HFFc6 (cell line): ENCODE results near the gene PRPS1L1. TPM values are rescaled to one million over a fixed set of nuclear protein-coding genes. Genes with fewer than 3 reads are reported as not detected.

Experiments
- DNase-seq: peaks from one replicate; pipeline ENCODE4 v3.0.0-alpha.2; 2018
- H3K27ac Mint-ChIP-seq: 2 replicates; pipeline ENCODE4 v1.8.0; 2020; ENCODE audit warnings: mild to moderate bottlenecking, mixed read lengths
- H3K27me3 Mint-ChIP-seq: 2 replicates; pipeline ENCODE4 v1.8.0; 2021; ENCODE audit warnings: mild to moderate bottlenecking, moderate library complexity, mixed read lengths; ENCODE audit not compliant: insufficient read depth
- H3K36me3 Mint-ChIP-seq: 2 replicates; pipeline ENCODE4 v1.8.0; 2021; ENCODE audit warnings: low read depth, mixed read lengths
- H3K4me1 Mint-ChIP-seq: 2 replicates; pipeline ENCODE4 v1.8.0; 2020; ENCODE audit warnings: low read depth, mixed read lengths
- H3K4me3 Mint-ChIP-seq: 2 replicates; pipeline ENCODE4 v1.8.0; 2020; ENCODE audit warnings: mild to moderate bottlenecking, moderate library complexity, mixed read lengths
- H3K9me3 Mint-ChIP-seq: 2 replicates; pipeline ENCODE4 v1.8.0; 2020; ENCODE audit warnings: mild to moderate bottlenecking, mixed read lengths
- CTCF ChIP-seq: fragments of 200-600 bp; sonication (generic); IDR thresholded peaks from 2 replicates; pipeline ENCODE4 v1.5.0; 2021; ENCODE audit warnings: antibody characterized with exemption, mild to moderate bottlenecking
- total RNA-seq, 6 experiments: library from RNA; stranded (reverse); fragmentation: NEBNext Ultra II Directional; extraction: Animal tissue kit (Norgen Biotek cat#: 25700); gene quantifications; 2 replicates in 1 of 6; 3 replicates in 5 of 6; pipeline ENCODE4 v1.2.3, GENCODE V29; 2021

PRPS1L1 gene
- total RNA-seq, 6 experiments from 2014 or later = not detected

- no peak for TF ChIP-seq CTCF
- H3K4me3 Mint-ChIP-seq = no peak overlapping the region
- H3K27ac Mint-ChIP-seq = no peak overlapping the region
- no peaks in the 10 kb centered on the region for H3K36me3 Mint-ChIP-seq
- no peaks in the 10 kb centered on the region; the same call in 1 of the 2 replicates for H3K4me1 Mint-ChIP-seq
- no peak for DNase-seq
- H3K27me3 Mint-ChIP-seq = peaks cover 3% of the 10 kb centered on the region
- peaks cover 7% of the 10 kb centered on the region; the same call in 1 of the 2 replicates for H3K9me3 Mint-ChIP-seq
Observed at GRCh38 chr7:17996040-17996439, 31.6 kb downstream of the PRPS1L1 start.

- Mint-ChIP-seq H3K27ac (no peak overlapping the region), H3K4me1 (peaks cover 7% of the 10 kb centered on the region), H3K9me3 (peaks cover 7% of the 10 kb centered on the region; the same call in 1 of the 2 replicates), H3K4me3 (no peak overlapping the region), H3K36me3 (no peaks in the 10 kb centered on the region), H3K27me3 (peaks cover 3% of the 10 kb centered on the region)
- no peak for DNase-seq
- TF ChIP-seq CTCF = no peak
Observed at GRCh38 chr7:17994079-17994850, 33.4 kb downstream of the PRPS1L1 start.

- Mint-ChIP-seq H3K36me3 (no peaks in the 10 kb centered on the region), H3K27ac (no peak overlapping the region), H3K27me3 (peaks cover 3% of the 10 kb centered on the region), H3K9me3 (no peaks in the 10 kb centered on the region), H3K4me3 (no peak overlapping the region), H3K4me1 (peaks cover 12% of the 10 kb centered on the region)
- DNase-seq = no peak
- peak; percentile 75 for TF ChIP-seq CTCF
Observed at GRCh38 chr7:17991866-17992648, 35.6 kb downstream of the PRPS1L1 start.

GRCh38 chr7:17990761-17991160 is 36.9 kb downstream of the PRPS1L1 start:
- H3K27me3 Mint-ChIP-seq = peaks cover 3% of the 10 kb centered on the region
- DNase-seq = no peak

GRCh38 chr7:17989546-17989945 is 38.1 kb downstream of the PRPS1L1 start:
- H3K9me3 Mint-ChIP-seq = no peaks in the 10 kb centered on the region
- no peak for DNase-seq
- H3K27ac Mint-ChIP-seq = no peak overlapping the region
- no peaks in the 10 kb centered on the region for H3K36me3 Mint-ChIP-seq
- no peak for TF ChIP-seq CTCF
- H3K4me3 Mint-ChIP-seq = no peak overlapping the region
- peaks cover 3% of the 10 kb centered on the region for H3K27me3 Mint-ChIP-seq
- H3K4me1 Mint-ChIP-seq = peaks cover 21% of the 10 kb centered on the region

More at GRCh38 chr7:17990761-17991160, 36.9 kb downstream of the PRPS1L1 start:
- no peak overlapping the region for H3K4me3 Mint-ChIP-seq
- H3K36me3 Mint-ChIP-seq = no peaks in the 10 kb centered on the region
- H3K27ac Mint-ChIP-seq = no peak overlapping the region
- no peak for TF ChIP-seq CTCF
- peaks cover 21% of the 10 kb centered on the region for H3K4me1 Mint-ChIP-seq
- no peaks in the 10 kb centered on the region for H3K9me3 Mint-ChIP-seq
